Measurements from ENCODE around the gene POLR2E.

Gene POLR2E

DNA sequence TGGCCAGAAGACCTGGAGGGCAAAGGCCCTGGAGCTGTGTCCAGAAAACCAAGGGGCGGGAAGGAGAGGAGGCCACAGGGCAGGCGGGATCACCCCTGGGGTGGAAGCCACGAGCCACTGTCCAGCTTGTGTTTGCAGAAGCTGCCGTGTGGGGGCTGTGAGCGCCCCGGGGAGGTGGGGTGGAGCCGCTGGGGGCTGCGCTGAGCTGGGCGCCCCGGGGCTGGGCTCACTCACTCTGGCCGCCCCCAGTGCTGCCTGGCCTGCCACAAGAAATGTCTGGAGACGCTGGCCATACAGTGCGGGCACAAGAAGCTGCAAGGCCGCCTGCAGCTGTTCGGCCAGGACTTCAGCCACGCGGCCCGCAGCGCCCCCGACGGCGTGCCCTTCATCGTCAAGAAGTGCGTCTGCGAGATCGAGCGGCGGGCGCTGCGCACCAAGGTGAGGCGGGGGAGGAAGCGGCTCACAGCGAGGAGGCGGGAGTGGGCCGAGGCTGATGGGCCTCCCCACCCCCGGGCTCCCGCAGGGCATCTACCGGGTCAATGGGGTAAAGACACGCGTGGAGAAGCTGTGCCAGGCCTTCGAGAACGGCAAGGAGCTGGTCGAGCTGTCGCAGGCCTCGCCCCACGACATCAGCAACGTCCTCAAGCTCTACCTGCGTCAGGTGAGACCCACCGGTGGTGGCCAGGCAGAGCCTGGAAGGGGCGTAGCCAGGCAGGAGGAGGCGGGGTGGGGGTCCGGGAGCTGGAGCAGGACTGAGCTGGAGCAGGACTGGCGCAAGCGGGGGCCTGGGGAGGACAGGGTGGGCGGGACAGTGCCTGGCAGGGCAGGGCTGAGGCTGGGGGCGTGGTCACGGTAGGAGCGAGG, 13.6 kb downstream of the POLR2E start:
- no peak for DNase-seq (ENCODE audit: low read depth in 2 of 2)

DNA sequence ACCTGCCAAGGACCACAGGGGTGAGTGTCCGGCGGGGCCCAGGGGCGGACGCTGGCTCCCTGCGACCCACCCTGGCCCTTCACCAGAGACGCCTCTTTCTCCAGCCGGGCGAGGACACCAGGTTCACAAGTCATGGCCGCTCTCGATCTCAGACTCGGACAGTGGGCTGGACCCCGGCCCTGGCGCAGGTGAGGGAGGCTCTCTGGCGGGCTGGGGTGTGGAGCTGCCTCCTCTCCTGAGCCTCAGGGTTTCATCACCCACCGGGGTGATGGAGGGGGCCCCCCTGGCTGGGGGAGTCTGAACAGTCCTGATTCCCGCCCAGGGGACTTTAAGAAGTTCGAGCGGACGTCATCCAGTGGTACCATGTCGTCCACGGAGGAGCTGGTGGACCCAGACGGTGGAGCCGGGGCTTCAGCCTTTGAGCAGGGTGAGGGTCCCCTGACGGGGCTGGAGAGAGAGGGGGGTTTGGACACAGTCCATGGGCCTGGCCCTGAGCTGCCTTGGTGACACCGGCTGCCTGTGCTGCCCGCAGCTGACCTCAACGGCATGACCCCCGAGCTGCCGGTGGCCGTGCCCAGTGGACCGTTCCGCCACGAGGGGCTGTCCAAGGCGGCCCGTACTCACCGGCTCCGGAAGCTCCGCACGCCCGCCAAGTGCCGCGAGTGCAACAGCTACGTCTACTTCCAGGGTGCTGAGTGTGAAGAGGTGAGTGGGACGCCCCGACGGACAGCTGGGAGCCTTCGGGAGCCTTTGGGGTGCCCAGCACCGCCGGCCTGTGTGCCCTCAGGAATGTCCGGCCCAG, 14.6 kb downstream of the POLR2E start:
- DNase-seq (ENCODE audit: low read depth in 2 of 2), result no peak

DNA sequence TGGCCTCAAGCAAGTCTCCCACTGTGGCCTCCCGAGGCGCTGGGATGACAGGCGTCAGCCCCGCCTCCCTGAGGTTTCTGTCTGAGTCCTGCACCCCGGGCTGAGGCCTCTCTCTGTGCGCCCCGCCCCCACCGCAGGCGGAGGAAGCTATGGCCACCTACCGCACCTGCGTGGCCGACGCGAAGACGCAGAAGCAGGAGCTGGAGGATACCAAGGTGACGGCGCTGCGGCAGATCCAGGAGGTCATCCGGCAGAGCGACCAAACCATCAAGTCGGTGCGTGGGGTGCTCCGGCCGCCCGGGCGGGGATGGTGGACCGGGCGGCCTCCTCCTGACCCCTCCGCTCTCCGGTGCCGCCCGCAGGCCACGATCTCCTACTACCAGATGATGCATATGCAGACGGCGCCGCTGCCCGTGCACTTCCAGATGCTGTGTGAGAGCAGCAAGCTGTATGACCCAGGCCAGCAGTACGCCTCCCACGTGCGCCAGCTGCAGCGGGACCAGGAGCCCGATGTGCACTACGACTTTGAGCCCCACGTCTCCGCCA, 15.5 kb downstream of the POLR2E start:
- peak in 1 of 2 donors; percentile 76 for DNase-seq (ENCODE audit: low read depth in 2 of 2)

DNA sequence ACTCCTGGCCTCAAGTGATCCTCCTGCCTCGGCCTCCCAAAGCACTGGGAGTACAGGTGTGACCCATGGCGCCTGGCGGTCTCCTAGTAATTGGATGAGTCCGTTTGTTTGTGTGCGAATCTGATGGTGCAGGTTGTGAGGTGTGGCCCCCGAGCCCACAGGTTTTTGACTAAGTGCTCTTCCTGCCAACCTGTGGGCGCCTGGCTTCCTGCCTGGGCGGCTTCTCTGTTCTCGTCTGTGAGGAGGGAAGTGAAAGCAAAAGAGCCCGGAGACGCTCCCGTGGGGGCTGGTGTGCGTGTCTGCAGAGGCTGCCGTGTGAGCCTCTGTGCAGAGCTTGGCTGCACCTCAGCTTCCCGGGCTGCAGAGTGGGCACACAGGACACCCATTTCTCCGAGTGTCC, 18.2 kb downstream of the POLR2E start:
- DNase-seq (ENCODE audit: low read depth in 2 of 2), result peak; percentile 83 to 85

DNA sequence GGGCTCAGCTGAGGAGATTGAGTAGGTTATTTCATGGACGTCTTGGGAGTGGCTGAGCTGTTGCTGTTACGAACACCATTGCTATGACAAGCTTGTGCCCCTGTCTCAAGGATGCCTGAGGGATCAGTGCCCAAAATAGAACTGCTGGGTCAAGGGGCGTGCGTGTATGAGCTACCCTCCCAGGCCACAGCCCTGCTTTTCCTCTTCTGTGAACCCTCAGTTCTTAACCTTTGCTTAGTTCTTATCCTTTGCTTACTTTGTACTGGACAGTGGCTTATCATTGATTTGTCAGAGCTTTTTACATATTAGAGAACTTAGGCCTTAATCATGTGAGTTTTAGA, 19.2 kb downstream of the POLR2E start:
- DNase-seq (ENCODE audit: low read depth in 2 of 2), result no peak

DNA sequence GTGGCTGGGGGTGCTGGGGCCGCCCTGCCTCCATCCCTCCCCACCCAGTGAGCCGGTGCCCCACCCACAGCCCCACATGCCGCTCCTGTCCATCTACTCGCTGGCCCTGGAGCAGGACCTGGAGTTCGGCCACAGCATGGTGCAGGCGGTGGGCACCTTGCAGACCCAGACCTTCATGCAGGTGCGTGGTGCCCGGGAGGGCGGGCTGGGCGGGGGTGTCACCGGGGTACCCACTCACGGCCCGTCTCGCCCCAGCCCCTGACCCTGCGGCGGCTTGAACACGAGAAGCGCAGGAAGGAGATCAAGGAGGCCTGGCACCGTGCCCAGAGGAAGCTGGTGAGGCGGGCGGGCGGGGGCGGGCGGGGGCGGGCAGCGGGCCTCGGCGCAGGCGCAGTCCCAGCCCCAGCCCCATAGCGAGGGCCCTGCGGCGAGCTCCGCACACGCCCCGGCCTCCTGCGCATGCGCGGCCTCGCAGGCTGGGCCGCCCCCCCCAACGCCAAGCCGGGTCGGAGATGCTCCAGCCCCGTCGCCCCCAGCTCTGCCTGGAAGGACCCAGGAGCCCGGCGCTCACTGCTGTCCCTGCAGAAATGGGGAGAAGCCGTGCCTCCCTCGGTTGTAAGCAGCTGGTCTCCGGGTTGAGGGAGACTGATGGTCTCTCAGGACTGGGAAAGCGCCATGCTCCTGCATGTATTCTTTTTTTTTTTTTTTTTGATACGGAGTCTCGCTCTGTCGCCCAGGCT, 20.5 kb downstream of the POLR2E start:
- DNase-seq (ENCODE audit: low read depth in 2 of 2), result peak; percentile 70 to 79

DNA sequence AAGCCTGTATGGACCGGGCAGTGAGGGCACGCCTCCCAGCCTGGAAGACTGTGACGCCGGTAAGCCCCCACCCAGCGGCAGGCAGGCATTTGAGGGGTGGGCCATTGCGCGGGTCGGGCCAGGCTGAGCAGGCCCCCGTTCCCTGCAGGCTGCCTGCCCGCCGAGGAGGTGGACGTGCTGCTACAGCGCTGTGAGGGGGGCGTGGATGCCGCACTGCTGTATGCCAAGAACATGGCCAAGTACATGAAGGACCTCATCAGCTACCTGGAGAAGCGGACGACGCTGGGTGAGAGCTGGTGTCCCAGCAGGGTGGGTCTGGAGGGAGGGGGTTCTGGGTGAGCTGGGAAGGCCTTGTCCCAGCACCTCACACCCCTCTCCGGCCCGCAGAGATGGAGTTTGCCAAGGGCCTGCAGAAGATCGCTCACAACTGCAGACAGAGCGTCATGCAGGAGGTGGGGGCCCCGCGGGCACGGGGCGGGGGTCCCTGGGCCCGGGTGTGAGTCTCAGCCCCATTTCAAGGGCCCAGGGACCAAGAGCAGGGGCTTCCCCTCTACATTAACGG, 21.1 kb downstream of the POLR2E start:
- DNase-seq (ENCODE audit: low read depth in 2 of 2), result no peak

DNA sequence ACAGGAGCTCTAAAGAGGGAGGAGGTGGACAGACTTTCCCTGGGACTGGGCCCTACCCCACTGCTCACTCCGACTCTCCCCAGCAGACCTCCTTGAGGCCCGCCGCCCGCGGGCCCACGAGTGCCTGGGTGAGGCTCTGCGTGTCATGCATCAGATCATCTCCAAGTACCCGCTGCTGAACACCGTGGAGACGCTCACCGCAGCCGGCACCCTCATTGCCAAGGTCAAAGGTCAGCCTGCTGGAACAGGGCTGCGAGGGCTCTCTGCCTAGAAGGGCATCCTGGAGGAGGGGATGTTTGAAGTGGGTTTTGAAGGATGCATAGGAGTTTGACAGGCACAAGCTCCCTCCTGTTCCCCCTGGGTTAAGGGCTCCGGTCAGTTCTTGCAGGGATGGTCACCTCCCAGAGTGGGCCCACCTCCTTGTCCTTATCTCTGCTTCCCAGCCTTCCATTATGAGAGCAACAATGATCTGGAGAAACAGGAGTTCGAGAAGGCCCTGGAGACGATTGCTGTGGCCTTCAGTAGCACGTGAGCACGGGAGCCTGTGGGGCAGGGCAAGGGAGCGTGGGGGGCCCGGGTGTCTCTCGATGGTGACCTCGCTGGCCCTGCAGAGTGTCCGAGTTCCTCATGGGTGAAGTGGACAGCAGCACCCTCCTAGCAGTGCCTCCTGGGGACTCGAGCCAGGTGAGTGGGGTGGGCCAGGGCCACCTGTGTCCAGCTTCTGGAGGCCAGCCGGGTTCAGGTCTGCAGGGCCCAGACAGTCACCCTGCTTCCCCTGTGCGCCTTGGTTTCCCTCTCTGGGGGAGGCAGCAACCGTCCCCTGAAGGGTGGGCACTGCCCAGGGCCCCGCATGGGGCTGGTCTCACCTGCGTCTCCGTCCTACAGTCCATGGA, 21.9 kb downstream of the POLR2E start:
- no peak for DNase-seq (ENCODE audit: low read depth in 2 of 2)

DNA sequence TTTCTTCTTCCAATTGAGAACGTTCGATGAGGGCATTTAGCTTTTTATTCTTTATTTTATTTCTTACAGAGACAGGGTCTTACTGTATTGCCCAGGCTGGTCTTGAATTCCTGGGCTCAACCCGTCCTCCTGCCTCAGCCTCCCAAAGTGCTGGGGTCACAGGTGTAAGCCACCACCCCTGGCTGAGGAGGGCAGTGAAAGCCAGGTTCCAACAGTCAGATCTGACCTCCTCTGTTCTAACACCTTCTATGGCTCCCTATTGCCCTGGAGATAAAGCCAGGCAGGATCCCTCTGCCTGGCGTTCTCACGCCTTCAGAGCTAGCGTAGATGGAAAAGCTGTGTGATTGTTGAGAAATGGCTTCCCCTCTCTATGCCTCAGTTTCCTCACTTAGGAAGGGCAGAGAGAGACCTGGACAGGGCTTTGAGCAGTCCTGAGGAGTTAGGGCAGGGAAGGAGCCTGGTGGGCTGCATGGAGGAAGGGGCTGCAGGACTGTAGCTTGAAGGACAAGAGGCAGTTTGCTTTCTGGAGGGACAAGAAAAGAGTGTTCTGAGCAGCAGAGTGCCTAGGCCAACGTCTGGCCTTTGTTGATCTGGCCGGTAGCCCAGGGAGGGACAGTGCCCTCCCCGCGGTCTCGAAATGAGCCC, 22.7 kb downstream of the POLR2E start:
- DNase-seq (ENCODE audit: low read depth in 2 of 2), result no peak

DNA sequence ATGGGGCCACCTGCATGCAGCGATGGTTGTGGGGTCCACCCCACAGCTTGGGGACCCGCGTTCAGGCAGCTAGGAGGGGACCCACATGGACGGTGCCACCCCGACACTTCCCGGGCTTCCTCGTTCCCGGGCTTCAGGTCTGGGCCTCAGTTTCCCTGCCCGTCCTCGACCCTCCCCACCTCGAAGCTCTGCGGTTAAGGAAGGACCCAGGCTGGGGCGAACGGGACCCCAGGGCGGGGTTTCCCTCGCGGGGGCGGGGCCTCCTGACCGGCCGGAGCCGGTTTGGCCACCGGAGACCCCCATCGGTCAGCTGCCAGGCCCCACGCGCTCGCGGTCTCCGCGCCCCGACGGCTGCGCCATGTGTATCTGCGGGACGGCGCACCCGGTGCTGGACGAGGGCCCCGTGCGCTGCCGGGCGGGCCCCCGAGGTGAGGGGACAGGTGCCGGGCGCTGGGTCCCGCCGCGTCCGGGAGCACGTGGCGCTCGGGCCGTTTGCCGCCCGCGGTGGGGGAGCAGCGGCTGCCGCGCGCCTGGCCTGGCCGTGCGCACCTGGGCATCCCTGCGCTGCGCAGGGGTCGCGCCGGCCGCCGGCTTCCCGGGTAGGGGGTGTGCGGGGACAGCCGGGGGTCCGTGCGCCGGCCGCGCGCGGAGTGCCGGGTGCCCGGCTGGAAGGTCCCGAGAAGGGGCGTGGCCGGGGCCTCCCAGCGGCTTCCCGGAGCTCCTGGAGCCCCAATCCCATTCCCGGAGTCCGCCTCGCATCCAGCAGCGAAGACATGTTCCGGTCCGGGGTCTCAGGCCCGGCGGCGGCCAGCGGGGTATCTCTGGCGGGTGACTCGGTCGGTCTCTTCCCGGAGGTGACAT, 24.0 kb downstream of the POLR2E start:
- no peak for DNase-seq (ENCODE audit: low read depth in 2 of 2)

DNA sequence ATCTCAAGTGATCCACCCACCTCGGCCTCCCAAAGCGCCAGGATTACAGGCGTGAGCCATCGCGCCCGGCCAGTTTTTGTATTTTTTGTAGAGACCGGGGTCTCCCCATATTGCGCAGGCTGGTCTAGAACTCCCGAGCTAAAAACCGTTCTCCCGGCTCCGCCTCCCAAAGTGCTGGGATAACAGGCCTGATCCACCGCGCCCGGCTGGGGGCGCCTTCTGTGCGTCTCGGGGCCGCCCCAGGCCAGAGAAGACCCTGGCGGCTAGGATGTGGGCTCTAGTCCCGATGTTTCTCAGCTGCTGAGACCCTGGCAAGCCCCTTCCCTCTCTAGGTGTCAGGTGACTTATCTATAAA, 24.6 kb downstream of the POLR2E start:
- DNase-seq (ENCODE audit: low read depth in 2 of 2), result no peak

DNA sequence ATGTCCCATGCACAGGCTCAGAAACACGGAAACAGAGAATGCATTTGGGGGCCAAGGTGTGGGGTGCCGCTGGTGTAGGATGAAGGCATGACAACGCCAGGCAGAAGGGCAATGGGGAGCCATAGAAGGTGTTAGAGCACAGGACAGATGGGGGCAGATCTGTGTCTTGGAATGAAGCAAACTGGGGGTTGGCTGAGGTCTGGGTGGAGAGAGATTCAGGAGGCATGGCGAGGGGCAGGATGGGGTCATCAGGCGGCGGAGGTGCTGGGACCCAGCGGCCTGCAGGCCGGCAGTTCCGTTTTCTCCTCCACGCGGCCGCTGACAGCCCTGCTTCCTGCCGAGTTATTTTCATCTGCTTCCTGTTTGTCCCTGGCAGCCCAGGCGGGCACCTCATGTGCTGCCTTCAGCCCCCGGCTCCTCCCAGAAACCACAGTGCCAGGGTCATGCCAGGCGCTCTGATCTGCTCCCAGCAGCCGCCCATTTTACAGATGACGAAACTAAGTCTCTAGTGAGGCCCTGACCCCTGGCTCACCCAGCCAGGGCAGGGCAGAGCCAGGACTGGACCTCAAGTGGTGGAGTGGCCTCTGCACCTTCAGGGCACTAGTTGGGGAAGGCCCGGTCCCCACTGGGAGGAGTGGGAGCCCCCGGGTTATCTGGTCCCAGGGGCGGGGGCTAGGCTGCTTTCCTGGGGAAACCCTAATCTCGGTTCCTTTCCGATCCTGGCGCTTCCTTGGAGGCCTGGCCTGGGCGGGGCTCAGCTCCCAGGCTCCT, 26.0 kb downstream of the POLR2E start:
- no peak for DNase-seq (ENCODE audit: low read depth in 2 of 2)

DNA sequence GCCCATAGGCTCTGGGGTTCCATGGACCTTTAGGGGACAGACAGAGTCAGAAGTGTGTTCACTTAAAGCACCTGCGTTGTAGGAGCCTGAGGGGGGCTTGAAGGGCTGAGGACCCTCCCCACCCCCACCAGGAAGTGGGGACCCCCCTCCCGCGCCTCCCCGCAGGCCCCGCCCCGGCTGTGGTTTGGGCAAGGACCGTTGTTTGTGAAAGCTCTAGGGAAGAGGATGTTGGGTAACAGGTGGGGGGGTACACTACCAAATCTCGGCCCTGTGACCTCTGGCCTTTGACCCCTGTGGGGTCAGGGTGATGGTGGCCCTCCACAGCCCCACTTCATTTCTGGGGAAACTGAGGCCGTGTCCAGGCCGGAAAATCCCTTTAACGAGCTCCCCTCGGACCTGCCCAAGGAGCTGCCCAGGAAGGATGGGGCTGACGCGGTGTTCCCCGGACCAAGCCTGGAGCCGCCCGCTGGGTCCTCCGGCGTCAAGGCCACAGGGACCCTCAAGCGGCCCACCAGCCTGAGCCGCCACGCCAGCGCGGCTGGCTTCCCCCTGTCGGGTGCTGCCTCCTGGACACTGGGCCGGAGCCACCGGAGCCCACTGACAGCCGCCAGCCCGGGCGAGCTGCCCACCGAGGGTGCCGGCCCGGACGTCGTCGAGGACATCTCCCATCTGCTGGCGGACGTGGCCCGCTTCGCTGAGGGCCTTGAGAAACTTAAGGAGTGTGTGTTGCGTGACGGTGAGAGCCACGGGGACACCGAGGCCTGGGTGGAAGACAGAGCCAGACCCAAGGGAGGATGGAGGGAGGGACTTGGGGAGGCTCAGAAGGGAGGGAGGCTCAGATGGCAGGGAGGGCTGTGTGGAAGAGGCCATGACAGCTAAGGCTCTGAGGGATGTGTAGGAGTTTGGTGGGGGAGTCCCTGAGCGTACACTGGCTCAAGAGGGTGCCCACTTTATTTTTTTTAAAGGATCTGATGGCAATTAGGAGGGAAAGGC, 26.9 kb downstream of the POLR2E start:
- no peak for DNase-seq (ENCODE audit: low read depth in 2 of 2)

DNA sequence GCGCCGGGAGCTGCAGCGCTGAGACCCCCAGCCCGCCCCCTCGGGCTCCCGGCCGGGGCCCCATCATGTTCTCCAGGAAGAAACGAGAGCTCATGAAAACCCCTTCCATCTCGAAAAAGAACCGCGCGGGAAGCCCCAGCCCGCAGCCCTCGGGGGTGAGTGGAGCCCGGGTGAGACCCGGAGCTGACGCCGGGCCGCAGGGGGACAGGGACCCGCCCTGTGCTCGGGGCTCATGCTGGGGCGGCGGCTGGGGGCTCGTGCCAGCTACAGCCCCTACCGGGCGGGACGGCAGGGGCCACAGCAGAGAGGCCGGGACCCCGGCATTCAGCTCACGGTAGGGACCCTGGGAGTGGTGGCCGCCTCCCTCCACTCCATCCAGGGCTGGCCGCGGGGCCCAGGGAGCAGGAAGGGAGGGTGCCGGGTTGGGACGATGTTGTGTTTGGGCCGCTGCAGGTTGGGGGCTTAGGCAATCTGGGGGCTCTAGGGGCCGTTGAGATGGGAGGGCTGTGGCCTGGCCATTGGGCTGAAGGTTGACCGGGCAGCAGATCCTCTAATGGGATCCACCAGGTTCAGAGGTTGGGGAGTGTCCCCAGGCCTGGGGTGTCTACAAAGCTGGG, 27.7 kb downstream of the POLR2E start:
- no peak for DNase-seq (ENCODE audit: low read depth in 2 of 2)

DNA sequence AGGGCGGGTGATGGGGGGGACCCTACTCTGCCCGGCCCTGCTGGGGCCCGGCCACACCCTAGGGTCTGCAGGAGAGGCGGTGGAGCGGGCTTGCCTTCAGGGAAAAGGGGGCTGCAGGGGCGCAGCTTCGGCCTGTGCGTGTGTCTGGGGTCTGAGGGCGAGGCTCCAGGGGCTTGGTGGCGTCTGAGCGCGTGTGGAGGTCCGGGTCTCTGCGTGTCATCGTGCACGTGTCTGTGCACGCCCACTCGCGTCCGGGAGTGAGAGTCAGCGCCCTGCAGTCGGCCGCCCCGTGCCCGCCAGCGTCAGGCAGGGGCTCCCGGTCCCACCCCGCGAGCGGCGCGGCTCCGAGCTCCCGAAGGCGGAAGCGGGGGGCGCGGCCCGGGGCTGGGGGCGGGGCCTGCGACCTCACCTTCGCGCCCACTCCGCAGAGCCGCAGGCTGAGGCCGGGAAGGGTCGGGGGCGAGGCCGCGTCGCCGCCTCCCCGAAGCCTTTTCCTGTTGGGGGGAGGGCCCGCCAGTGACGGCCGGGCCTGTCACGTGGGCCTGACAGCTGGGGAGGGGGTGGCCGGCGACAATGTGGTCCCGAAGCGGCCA, 28.3 kb downstream of the POLR2E start, which contains the start of gene ARHGAP45:
ARHGAP45 (plus strand) TSS at position 420 of the 593 bp plus-strand sequence. CDS start 239 bp downstream, outside the sequence.
- peak; percentile 69 to 73 for DNase-seq (ENCODE audit: low read depth in 2 of 2)

DNA sequence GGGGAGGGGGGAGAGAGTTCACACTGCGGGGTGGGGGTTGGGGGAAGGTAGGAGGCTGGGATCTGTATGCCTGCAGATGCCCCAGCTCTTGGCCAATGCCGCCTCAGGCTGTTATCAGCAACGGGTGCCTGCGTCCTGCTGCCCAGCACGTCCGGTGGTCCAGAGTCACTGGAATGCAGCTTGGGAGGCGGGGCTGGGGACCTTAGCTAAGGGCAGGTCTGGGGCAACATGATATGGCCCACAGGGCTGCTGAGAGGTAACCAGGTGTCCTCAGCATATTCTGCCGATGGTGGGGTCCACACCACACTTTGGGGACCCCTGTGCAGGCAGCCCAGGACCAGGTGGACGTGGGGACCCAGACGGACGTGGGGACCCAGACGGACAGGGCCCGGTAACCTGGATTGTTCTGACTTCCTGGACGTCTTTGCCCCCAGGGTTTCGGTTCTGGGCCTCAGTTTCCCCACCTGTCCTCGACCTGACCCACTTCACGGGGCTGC, 28.9 kb downstream of the POLR2E start:
- DNase-seq (ENCODE audit: low read depth in 2 of 2), result no peak
